Uterus (tissue), 4 donors: Measurements from ENCODE around the gene TUBA1C. TPM values are rescaled to one million over a fixed set of nuclear protein-coding genes. Genes with fewer than 3 reads are reported as not detected.
"Not testable (repeated sequence)": the region's sequence is repeated elsewhere in the genome, so short reads cannot be mapped to it uniquely, and the experiment has no call there.

Experiments
- DNase-seq, 2 donors: peaks; one replicate each; pipeline ENCODE4 v3.0.0-alpha.2; 2019 to 2020
- H3K27ac ChIP-seq, 2 donors: fragments of 200-600 bp; sonication (generic); 1 replicate in 1 of 2; 2 replicates in 1 of 2; pipeline ENCODE4 v1.5.1; 2016 to 2018
- H3K27me3 ChIP-seq, 2 donors: fragments of 200-600 bp; sonication (generic); one replicate each; pipeline ENCODE4 v1.5.1; 2018 to 2019; ENCODE audit warnings: control low read depth in 1 of 2
- H3K36me3 ChIP-seq, 2 donors: fragments of 200-600 bp; sonication (generic); one replicate each; pipeline ENCODE4 v1.5.1; 2019; ENCODE audit warnings: control low read depth in 1 of 2
- H3K4me1 ChIP-seq, 2 donors: fragments of 200-600 bp; sonication (generic); one replicate each; pipeline ENCODE4 v1.5.1; 2018 to 2019; ENCODE audit warnings: control low read depth in 1 of 2
- H3K4me3 ChIP-seq, 2 donors: fragments of 200-600 bp; sonication (generic); 1 replicate in 1 of 2; 2 replicates in 1 of 2; pipeline ENCODE4 v1.5.1; 2018 to 2019; ENCODE audit warnings: mild to moderate bottlenecking in 1 of 2
- H3K9me3 ChIP-seq, 2 donors: fragments of 200-600 bp; sonication (generic); one replicate each; pipeline ENCODE4 v1.5.1; 2019; ENCODE audit warnings: control low read depth in 1 of 2
- CTCF ChIP-seq, 4 experiments: fragments of 200-600 bp in 2 of 4; fragments of 450-650 bp in 2 of 4; sonication (generic) in 2 of 4; IDR thresholded peaks; one replicate each; pipeline ENCODE4 v1.5.1; 2016 to 2019; ENCODE audit warnings: antibody characterized with exemption in 4 of 4, mild to moderate bottlenecking in 2 of 4, moderate library complexity in 1 of 4
- POLR2A ChIP-seq, 2 donors: fragments of 450-650 bp; IDR thresholded peaks; one replicate each; pipeline ENCODE4 v1.6.1; 2016; ENCODE audit warnings: antibody characterized with exemption in 2 of 2, mild to moderate bottlenecking in 1 of 2, moderate library complexity in 1 of 2
- intact Hi-C: fragments of 100-400 bp; cut with DNase I; formaldehyde crosslinking; loops from one replicate; pipeline ENCODE4 v1.15.1; 2023; ENCODE audit warnings: low total_unique reads
- total RNA-seq, 4 donors: library from RNA; depleted of rRNA in 3 of 4; stranded (reverse); fragments of >200 nt in 3 of 4; gene quantifications; one replicate each; pipeline versions ENCODE4 v1.1.0 to v1.2.4, GENCODE V29; 2014 to 2023
- donor health status: DM: yes; HTN: yes; CAD: no.

The TUBA1C gene
- total RNA-seq, 4 donors from 2014 or later: 30.7 to 90.0 (median 74.6) TPM

DNA sequence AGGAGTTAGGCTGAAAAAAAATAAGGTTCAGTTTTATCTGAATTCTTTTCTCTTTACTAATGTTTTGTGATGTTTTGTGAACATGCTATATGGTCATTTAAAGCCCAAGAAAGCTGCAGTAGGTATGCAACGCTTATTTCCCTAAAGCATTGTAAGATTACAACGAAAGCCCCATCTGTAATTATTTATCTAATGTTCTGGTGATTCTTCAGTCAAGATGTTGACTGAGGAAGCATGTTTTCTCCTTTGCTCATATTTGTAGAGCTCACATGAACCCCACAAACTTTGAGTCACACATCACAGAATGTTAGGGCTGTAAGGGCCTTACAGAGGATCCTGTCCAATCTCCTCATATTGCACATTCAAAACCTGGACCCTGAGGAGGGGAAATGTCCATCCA is 3.2 kb upstream of the TUBA1C start:
- H3K4me1 ChIP-seq: peaks cover 0 to 3% of the 10 kb centered on the region in 2 donors
- DNase-seq: no peak
- H3K27ac ChIP-seq: no peak overlapping the region
- no peak for TF ChIP-seq POLR2A (IDR thresholded peaks at IDR 0.05)
- no peak for TF ChIP-seq CTCF (IDR thresholded peaks at IDR 0.05)
- no peaks in the 10 kb centered on the region for H3K9me3 ChIP-seq
- no peak overlapping the region for H3K4me3 ChIP-seq
- intact Hi-C loops: no loop called here
- H3K27me3 ChIP-seq: no peaks in the 10 kb centered on the region
- no peaks in the 10 kb centered on the region for H3K36me3 ChIP-seq

DNA sequence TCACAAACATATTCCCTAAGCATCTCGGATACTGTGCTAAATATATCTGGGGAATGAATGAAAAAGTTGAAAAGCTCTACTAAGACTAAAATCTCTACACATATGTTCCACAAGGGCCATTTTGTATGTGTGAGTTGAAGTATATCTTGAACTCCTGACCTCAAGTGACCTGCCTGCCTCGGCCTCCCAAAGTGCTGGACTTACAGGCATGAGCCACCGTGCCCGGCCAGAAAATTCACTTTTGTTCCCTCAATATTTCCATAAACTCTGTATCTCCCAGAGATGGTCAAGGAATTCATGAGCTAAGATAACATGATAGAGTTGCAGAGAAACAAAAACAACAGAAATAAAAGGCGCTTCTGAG is 1.5 kb upstream of the TUBA1C start:
- intact Hi-C loops: no loop called here

DNA sequence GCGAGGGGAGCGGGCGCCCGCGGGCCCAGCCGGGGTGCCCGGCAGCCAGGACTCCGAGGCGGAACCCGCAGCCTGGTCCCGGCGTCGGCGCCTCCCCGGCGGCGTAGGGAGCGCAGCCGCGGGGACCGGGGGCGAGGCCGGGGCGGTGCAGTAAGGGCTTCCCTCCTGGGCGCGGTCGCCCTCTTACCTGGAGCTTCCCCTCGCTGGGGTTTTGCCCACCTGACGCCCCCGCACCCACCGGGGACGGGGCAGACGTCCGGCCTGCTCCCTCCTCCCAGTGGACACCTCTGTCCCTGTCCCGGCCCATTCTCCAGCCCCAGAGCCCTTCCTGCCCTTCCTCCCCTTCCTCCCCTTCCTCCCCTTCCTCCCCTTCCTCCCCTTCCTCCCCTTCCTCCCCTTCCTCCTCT is 413 bp upstream of the TUBA1C start:
- H3K4me3 ChIP-seq: peak overlapping the region; percentile 71 to 86
- H3K27me3 ChIP-seq: no peaks in the 10 kb centered on the region
- TF ChIP-seq POLR2A (IDR thresholded peaks at IDR 0.05): no peak
- peak in 2 of 4 experiments; percentile 3 to 4 for TF ChIP-seq CTCF (IDR thresholded peaks at IDR 0.05)
- H3K4me1 ChIP-seq: peaks cover 0 to 7% of the 10 kb centered on the region in 2 donors
- H3K36me3 ChIP-seq: no peaks in the 10 kb centered on the region
- no peak for DNase-seq
- H3K9me3 ChIP-seq: no peaks in the 10 kb centered on the region
- intact Hi-C loops: no loop called here
- H3K27ac ChIP-seq: peak overlapping the region; percentile 81 to 91

More for the DNA sequence above, 1.5 kb upstream of the TUBA1C start:
- H3K4me3 ChIP-seq: no peak overlapping the region
- no peaks in the 10 kb centered on the region for H3K27me3 ChIP-seq
- TF ChIP-seq CTCF (IDR thresholded peaks at IDR 0.05): no peak
- TF ChIP-seq POLR2A (IDR thresholded peaks at IDR 0.05): no peak
- no peak for DNase-seq
- H3K27ac ChIP-seq: peak overlapping the region in 1 of 2 donors; percentile 14
- peaks cover 0 to 7% of the 10 kb centered on the region in 2 donors for H3K4me1 ChIP-seq
- H3K36me3 ChIP-seq: no peaks in the 10 kb centered on the region
- H3K9me3 ChIP-seq: no peaks in the 10 kb centered on the region

GRCh38 chr12:49269191-49269590 is 4.3 kb downstream of the TUBA1C start:
- H3K36me3 ChIP-seq, H3K4me3 ChIP-seq, H3K27me3 ChIP-seq, intact Hi-C loops, H3K9me3 ChIP-seq, H3K4me1 ChIP-seq, DNase-seq: not testable (repeated sequence)
- H3K27ac ChIP-seq: peak overlapping the region; percentile 27 to 36

- intact Hi-C loops: no loop called here
- no peaks in the 10 kb centered on the region for H3K27me3 ChIP-seq
- DNase-seq: no peak
- TF ChIP-seq POLR2A (IDR thresholded peaks at IDR 0.05) (no peak), CTCF (IDR thresholded peaks at IDR 0.05) (no peak)
- H3K4me1 ChIP-seq: peaks cover 0 to 2% of the 10 kb centered on the region in 2 donors
- H3K9me3 ChIP-seq: no peaks in the 10 kb centered on the region
- H3K27ac ChIP-seq: no peak overlapping the region
- no peak overlapping the region for H3K4me3 ChIP-seq
- H3K36me3 ChIP-seq: no peaks in the 10 kb centered on the region
Observed at GRCh38 chr12:49272790-49273725, 8.2 kb downstream of the TUBA1C start.
